ENCODE results near the gene LRRC25.

- TF ChIP-seq CTCF (conservative IDR thresholded peaks at IDR 0.05; ENCODE audit: low read depth, low read length) (no peak), MXI1 (IDR thresholded peaks at IDR 0.05; ENCODE audit: borderline replicate concordance, low read depth, low read length) (no peak)
Observed at GRCh38 chr19:18420930-18421329, 23.5 kb upstream of the LRRC25 start.
